Measurements from ENCODE around the gene ID3.

The ID3 gene

DNA sequence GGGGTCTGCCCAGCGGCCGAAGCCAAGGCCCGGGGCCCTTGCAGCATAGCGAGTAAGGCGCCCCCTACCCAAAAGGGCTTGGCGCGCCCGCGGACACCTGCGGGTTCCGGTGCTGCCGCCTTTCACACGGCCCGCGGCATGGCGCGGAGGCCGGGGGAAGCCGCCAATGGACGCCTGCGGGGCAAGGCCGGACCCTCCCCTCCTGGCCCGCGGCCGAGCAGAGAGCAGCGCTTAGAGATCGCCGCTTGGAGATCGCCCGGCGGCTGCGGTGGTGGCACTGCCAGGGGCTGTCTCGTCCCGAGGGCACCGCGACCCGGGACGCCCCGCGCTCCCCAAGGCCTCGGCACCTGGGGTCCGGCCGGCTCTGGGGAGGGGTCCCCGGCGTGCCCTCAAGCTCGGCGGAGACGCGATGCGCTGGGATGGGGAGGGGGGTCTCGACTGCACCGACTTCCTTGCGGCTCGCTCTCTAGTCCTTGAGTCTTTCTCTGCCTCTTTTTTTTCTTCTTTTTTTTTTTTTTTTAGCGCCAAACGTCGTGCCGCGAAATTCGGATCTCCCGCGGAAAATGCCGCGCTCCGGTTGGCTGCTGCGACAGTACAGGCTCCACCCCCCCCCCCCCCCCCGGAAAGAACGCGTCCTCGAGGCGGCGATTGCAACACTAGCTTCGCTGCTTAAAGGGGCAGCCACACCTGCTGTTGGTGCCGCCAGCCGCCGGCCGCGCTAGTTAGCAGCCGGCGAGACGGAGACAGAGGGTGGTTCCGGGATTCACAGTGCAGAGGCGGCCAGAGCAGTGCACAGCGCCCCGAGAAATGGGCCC, 28.3 kb downstream of the ID3 start, which contains the start of gene E2F2:
Gene E2F2, minus strand, starts transcription at position 487 of the 815 bp plus-strand sequence. Its CDS starts 440 bp downstream, at position 47.
- peak; percentile 76 for DNase-seq
- H3K9me3 ChIP-seq: no peaks in the 10 kb centered on the region
- peak within 1 kb of the TSS; percentile 64 for H3K4me3 ChIP-seq (ENCODE audit: low read depth, low read length)
- no peaks in the 10 kb centered on the region for H3K27me3 ChIP-seq
- H3K4me1 ChIP-seq: peaks cover 8% of the 10 kb centered on the region
- TF ChIP-seq, protein P1, sequence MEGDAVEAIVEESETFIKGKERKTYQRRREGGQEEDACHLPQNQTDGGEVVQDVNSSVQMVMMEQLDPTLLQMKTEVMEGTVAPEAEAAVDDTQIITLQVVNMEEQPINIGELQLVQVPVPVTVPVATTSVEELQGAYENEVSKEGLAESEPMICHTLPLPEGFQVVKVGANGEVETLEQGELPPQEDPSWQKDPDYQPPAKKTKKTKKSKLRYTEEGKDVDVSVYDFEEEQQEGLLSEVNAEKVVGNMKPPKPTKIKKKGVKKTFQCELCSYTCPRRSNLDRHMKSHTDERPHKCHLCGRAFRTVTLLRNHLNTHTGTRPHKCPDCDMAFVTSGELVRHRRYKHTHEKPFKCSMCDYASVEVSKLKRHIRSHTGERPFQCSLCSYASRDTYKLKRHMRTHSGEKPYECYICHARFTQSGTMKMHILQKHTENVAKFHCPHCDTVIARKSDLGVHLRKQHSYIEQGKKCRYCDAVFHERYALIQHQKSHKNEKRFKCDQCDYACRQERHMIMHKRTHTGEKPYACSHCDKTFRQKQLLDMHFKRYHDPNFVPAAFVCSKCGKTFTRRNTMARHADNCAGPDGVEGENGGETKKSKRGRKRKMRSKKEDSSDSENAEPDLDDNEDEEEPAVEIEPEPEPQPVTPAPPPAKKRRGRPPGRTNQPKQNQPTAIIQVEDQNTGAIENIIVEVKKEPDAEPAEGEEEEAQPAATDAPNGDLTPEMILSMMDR (IDR thresholded peaks at IDR 0.05; ENCODE audit: low read depth, low read length): no peak
- H3K36me3 ChIP-seq: no peaks in the 10 kb centered on the region

- no peaks in the 10 kb centered on the region for H3K9me3 ChIP-seq
- peak overlapping the region; percentile 64 for H3K4me3 ChIP-seq (ENCODE audit: low read depth, low read length)
- TF ChIP-seq, protein P1 (IDR thresholded peaks at IDR 0.05; ENCODE audit: low read depth, low read length): no peak
- no peaks in the 10 kb centered on the region for H3K27me3 ChIP-seq
- no peaks in the 10 kb centered on the region for H3K36me3 ChIP-seq
- peaks cover 8% of the 10 kb centered on the region for H3K4me1 ChIP-seq
- peak; percentile 14 for DNase-seq
Measured at GRCh38 chr1:23530087-23530746, 29.1 kb downstream of the ID3 start.

DNA sequence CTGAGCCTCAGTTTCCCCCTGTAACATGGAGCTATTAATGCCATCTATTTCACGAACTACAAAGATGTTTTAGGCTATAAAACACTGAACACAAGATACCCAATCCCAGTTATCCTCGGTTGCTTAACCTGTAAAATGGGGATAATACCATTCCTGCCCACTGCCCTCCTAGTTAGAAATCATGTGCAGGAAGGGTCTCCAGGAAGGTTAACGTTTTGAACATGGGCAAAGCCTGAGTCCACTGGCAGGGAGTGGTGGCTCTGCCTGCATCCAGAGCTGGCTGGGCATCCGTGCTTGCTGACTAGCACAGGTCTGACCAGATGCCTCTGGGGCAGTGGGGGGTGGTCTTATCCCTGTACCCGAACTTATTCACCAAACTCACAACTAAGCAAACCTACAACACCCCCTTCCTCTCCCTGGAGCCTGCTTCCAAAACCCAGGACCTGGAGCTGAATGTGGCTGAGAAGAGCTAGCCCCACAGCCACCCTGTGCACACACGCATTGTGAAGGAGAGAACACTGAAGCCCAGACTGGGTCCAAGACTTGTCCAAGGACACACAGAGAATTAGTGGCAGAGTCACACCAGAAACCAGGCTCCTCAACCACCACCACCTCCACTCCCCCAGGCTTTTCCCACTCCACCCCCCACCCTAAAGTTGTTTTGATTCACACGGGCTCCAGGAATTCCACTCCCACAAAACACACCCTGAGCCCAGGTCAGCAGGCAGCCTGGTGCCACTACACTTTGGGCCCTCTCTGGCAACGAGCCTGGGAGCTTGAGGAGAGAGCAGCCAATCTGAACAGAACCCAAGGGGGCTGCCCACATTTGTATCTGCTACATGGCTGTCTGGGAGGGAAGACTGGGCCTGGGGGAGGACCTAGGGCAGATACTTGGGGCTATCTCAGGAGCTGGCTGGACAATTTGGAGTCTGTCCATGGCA, 29.9 kb downstream of the ID3 start:
- TF ChIP-seq, protein P1 (IDR thresholded peaks at IDR 0.05; ENCODE audit: low read depth, low read length): no peak
- H3K27me3 ChIP-seq: no peaks in the 10 kb centered on the region
- no peaks in the 10 kb centered on the region for H3K36me3 ChIP-seq
- peak; percentile 20 for DNase-seq
- H3K9me3 ChIP-seq: no peaks in the 10 kb centered on the region
- H3K4me3 ChIP-seq (ENCODE audit: low read depth, low read length): peak overlapping the region; percentile 64
- H3K4me1 ChIP-seq: peaks cover 8% of the 10 kb centered on the region

GRCh38 chr1:23528250-23528978, 30.9 kb downstream of the ID3 start:
- H3K27me3 ChIP-seq: no peaks in the 10 kb centered on the region
- no peak overlapping the region for H3K4me3 ChIP-seq (ENCODE audit: low read depth, low read length)
- TF ChIP-seq, protein P1 (IDR thresholded peaks at IDR 0.05; ENCODE audit: low read depth, low read length): no peak
- peak; percentile 79 for DNase-seq
- H3K36me3 ChIP-seq: no peaks in the 10 kb centered on the region
- H3K4me1 ChIP-seq: peaks cover 8% of the 10 kb centered on the region
- no peaks in the 10 kb centered on the region for H3K9me3 ChIP-seq

GRCh38 chr1:23527900-23528249, 31.4 kb downstream of the ID3 start:
- TF ChIP-seq, protein P1 (IDR thresholded peaks at IDR 0.05; ENCODE audit: low read depth, low read length): no peak
- Histone ChIP-seq H3K4me3 (ENCODE audit: low read depth, low read length) (no peak overlapping the region), H3K27me3 (no peaks in the 10 kb centered on the region), H3K4me1 (peaks cover 8% of the 10 kb centered on the region), H3K36me3 (no peaks in the 10 kb centered on the region), H3K9me3 (no peaks in the 10 kb centered on the region)
- no peak for DNase-seq
